Psoas muscle (tissue), 8 donors: ENCODE results near the gene PSRC1. TPM values are rescaled to one million over a fixed set of nuclear protein-coding genes. Genes with fewer than 3 reads are reported as not detected.
"Not testable (repeated sequence)": the region's sequence is repeated elsewhere in the genome, so short reads cannot be mapped to it uniquely, and the experiment has no call there.

Experiments
- ATAC-seq, 4 donors: fragments of 200-7000 bp; cut with Tn5 transposase; one replicate each; pipeline ENCODE4 v1.9.1; 2020; ENCODE audit warnings: moderate library complexity in 3 of 4, mild to moderate bottlenecking in 2 of 4
- DNase-seq, 2 donors: peaks; one replicate each; pipeline ENCODE4 v3.0.0-alpha.2; 2020
- H3K27ac ChIP-seq: fragments of 200-600 bp; one replicate; pipeline ENCODE4 v1.8.0; 2022
- H3K27me3 ChIP-seq, 3 donors: fragments of 200-600 bp in 1 of 3; one replicate each; pipeline versions ENCODE4 v1.6.1 to v1.8.0; 2013 to 2022; ENCODE audit warnings: low read length in 2 of 3, mild to moderate bottlenecking in 2 of 3, moderate library complexity in 1 of 3; ENCODE audit not compliant: insufficient read depth in 3 of 3
- H3K36me3 ChIP-seq, 2 donors: fragments of 200-600 bp in 1 of 2; one replicate each; pipeline versions ENCODE4 v1.6.1 to v1.8.0; 2013 to 2022; ENCODE audit warnings: low read depth in 1 of 2, mild to moderate bottlenecking in 1 of 2, moderate library complexity in 1 of 2; ENCODE audit not compliant: insufficient read depth in 1 of 2
- H3K4me1 ChIP-seq: fragments of 200-600 bp; one replicate; pipeline ENCODE4 v1.8.0; 2022
- H3K4me3 ChIP-seq: fragments of 200-600 bp; one replicate; pipeline ENCODE4 v1.8.0; 2022; ENCODE audit warnings: mild to moderate bottlenecking
- H3K9me3 ChIP-seq: fragments of 200-600 bp; one replicate; pipeline ENCODE4 v1.8.0; 2022
- CTCF ChIP-seq: fragments of 200-600 bp; IDR thresholded peaks from one replicate; pipeline ENCODE4 v1.8.0; 2022; ENCODE audit warnings: antibody characterized with exemption
- WGBS, 3 donors: extraction: QIAGEN DNeasy Blood & Tissue Kit; methylation state at CpG; one replicate each; pipeline versions ENCODE4 v1.1.6 to v1.1.7; 2013; 5-methylcytosine and 5-hydroxymethylcytosine counted together
- intact Hi-C, 2 donors: fragments of 100-400 bp; cut with DNase I; formaldehyde crosslinking; loops; one replicate each; pipeline versions ENCODE4 v1.11.0 to v1.14.2; 2022
- polyA plus RNA-seq, 3 donors: library from polyadenylated mRNA; stranded (reverse); fragments of 200-250 nt; gene quantifications; one replicate each; pipeline ENCODE4 v1.2.3, GENCODE V29; 2013
- total RNA-seq, 4 donors: library from RNA; stranded (reverse); fragmentation: NEBNext Ultra II Directional in 2 of 4; extraction: Animal tissue kit (Norgen Biotek cat#: 25700) in 2 of 4; gene quantifications; one replicate each; pipeline versions ENCODE4 v1.2.1 to v1.2.4, GENCODE V29; 2021 to 2023
- donor health status: healthy with polysubstance abuse.
- donor health status: DM: no; HTN: no; CAD: no; lungs with moderate emphysema.
- donor health status: Bipolar disorder and iron deficiency.
- donor health status: healthy.
- donor health status: DM: yes; HTN: yes; CAD: no.
- donor health status: DM: no; HTN: no; CAD: no.
- donor health status: DM: no; HTN: no; CAD: no.
- donor health status: DM: yes; HTN: yes; CAD: no.

Gene PSRC1
- total and polyA plus RNA-seq, 7 donors: 0.14 to 2.0 (median 0.60) TPM

- Histone ChIP-seq H3K4me1 (peaks cover 11% of the 10 kb centered on the region), H3K9me3 (no peaks in the 10 kb centered on the region), H3K27ac (peak within 1 kb of the TSS; percentile 36), H3K4me3 (no peak within 1 kb of the TSS), H3K36me3 (peaks cover 0 to 33% of the 10 kb centered on the region in 2 donors), H3K27me3 (no peaks in the 10 kb centered on the region)
- no peak for TF ChIP-seq CTCF
- DNase-seq: no peak
- ATAC-seq: peak; percentile 13 to 34 (median 19)
- WGBS, 3 donors: 38 to 52% (median 41%) methylated on average over 7 of the region's 7 CpGs
- intact Hi-C loops: no loop called here
Observed at GRCh38 chr1:109306832-109307273, 23.9 kb upstream of the PSRC1 start, which contains the start of gene MYBPHL. MYBPHL (minus strand) TSS chr1:109307011; CDS start chr1:109306991, 20 bp downstream.

- Histone ChIP-seq H3K36me3 (peaks cover 0 to 24% of the 10 kb centered on the region in 2 donors), H3K4me1 (peaks cover 11% of the 10 kb centered on the region)
- H3K27ac ChIP-seq, H3K27me3 ChIP-seq, H3K9me3 ChIP-seq, intact Hi-C loops, ATAC-seq, H3K4me3 ChIP-seq, DNase-seq: not testable (repeated sequence)
- 54 to 56% (median 55%) methylated on average over 10 of the region's 10 CpGs for WGBS, 3 donors
Observed at GRCh38 chr1:109305991-109306390, 23.0 kb upstream of the PSRC1 start.

- Histone ChIP-seq H3K4me1 (peaks cover 13% of the 10 kb centered on the region), H3K36me3 (peaks cover 0 to 10% of the 10 kb centered on the region in 2 donors), H3K4me3 (no peak overlapping the region), H3K27ac (no peak overlapping the region), H3K27me3 (no peaks in the 10 kb centered on the region), H3K9me3 (no peaks in the 10 kb centered on the region)
- ATAC-seq (peak in 3 of 4 donors; percentile 18 to 27 (median 21)), DNase-seq (no peak)
- WGBS, 3 donors: 26 to 38% (median 27%) methylated on average over 8 of the region's 8 CpGs
- intact Hi-C loops: no loop called here
- TF ChIP-seq CTCF: no peak
Observed at GRCh38 chr1:109304226-109304920, 21.4 kb upstream of the PSRC1 start.

GRCh38 chr1:109301874-109302273 lies 18.9 kb upstream of the PSRC1 start:
- Histone ChIP-seq H3K4me3 (no peak overlapping the region), H3K4me1 (peaks cover 13% of the 10 kb centered on the region), H3K27ac (no peak overlapping the region), H3K9me3 (no peaks in the 10 kb centered on the region), H3K27me3 (no peaks in the 10 kb centered on the region), H3K36me3 (no peaks in the 10 kb centered on the region)
- WGBS, 3 donors: 86 to 90% (median 87%) methylated on average over 5 of the region's 5 CpGs
- no peak for ATAC-seq
- no peak for DNase-seq
- intact Hi-C loops: no loop called here
- no peak for TF ChIP-seq CTCF

GRCh38 chr1:109300650-109301151 lies 17.8 kb upstream of the PSRC1 start:
- H3K27me3 ChIP-seq: no peaks in the 10 kb centered on the region
- no peak for DNase-seq
- H3K4me3 ChIP-seq: no peak overlapping the region
- 82 to 88% (median 87%) methylated on average over 16 of the region's 16 CpGs for WGBS, 3 donors
- ATAC-seq: no peak
- no peaks in the 10 kb centered on the region for H3K9me3 ChIP-seq
- intact Hi-C loops: no loop called here
- H3K27ac ChIP-seq: no peak overlapping the region
- no peak for TF ChIP-seq CTCF
- no peaks in the 10 kb centered on the region for H3K36me3 ChIP-seq
- peaks cover 13% of the 10 kb centered on the region for H3K4me1 ChIP-seq
